SK-N-SH (cell line): Measurements from ENCODE around the gene ARMC6. TPM values are rescaled to one million over a fixed set of nuclear protein-coding genes. Genes with fewer than 3 reads are reported as not detected.

ENCODE experiments used
- CTCF ChIA-PET: fragments of 300-600, 350-600 bp; formaldehyde crosslinking; extraction: SDS; loops from one replicate; lab custom pipeline; 2021; lab: Yijun Ruan, JAX
- POLR2A ChIA-PET: fragments of 350-600 bp; sonication (Branson Sonifier 250); formaldehyde crosslinking; extraction: SDS; loops from one replicate; lab custom pipeline; 2020; ENCODE audit warnings: antibody characterized with exemption, inconsistent platforms; lab: Yijun Ruan, JAX
- DNase-seq: peaks from one replicate; pipeline ENCODE4 v3.0.0; 2012
- H2AFZ ChIP-seq: fragments of 200-600 bp; sonication (generic); 2 replicates; pipeline ENCODE4 v1.8.1; 2016; ENCODE audit warnings: antibody characterized with exemption, mild to moderate bottlenecking, low read depth
- H3F3A ChIP-seq: fragments of 200-600 bp; sonication (generic); replicated peaks from 2 replicates; pipeline ENCODE3; 2016; ENCODE audit warnings: antibody characterized with exemption, mild to moderate bottlenecking; ENCODE audit not compliant: insufficient read depth
- H3K27ac ChIP-seq, 2 experiments: fragments of 200-500 bp in 1 of 2; fragments of 200-600 bp in 1 of 2; sonication (Bioruptor generic) in 1 of 2; sonication (generic), shearing (Covaris generic) in 1 of 2; 2 replicates each; pipeline versions ENCODE4 v1.5.1 to v1.6.1; 2014 to 2016; ENCODE audit warnings: low read depth in 2 of 2, inconsistent platforms in 1 of 2, low read length in 1 of 2, mild to moderate bottlenecking in 1 of 2, mixed read lengths in 1 of 2
- H3K27me3 ChIP-seq: fragments of 200-600 bp; sonication (generic), shearing (Covaris generic); 2 replicates; pipeline ENCODE4 v1.6.1; 2016; ENCODE audit warnings: mixed run types; ENCODE audit not compliant: insufficient read depth
- H3K36me3 ChIP-seq, 2 experiments: fragments of 200-500 bp in 1 of 2; fragments of 200-600 bp in 1 of 2; sonication (Bioruptor generic) in 1 of 2; sonication (generic) in 1 of 2; replicated peaks in 1 of 2; 2 replicates each; pipeline versions ENCODE3 to v1.5.1; 2014 to 2016; ENCODE audit warnings: low read length in 1 of 2, mild to moderate bottlenecking in 1 of 2; ENCODE audit not compliant: insufficient read depth in 2 of 2, control insufficient read depth in 1 of 2
- H3K4me1 ChIP-seq, 2 experiments: fragments of 200-500 bp in 1 of 2; fragments of 200-600 bp in 1 of 2; sonication (Bioruptor generic) in 1 of 2; sonication (generic), shearing (Covaris generic) in 1 of 2; 2 replicates each; pipeline versions ENCODE4 v1.5.1 to v1.6.1; 2014 to 2016; ENCODE audit warnings: low read depth in 1 of 2, low read length in 1 of 2, mixed run types in 1 of 2; ENCODE audit not compliant: insufficient read depth in 2 of 2, control insufficient read depth in 1 of 2
- H3K4me2 ChIP-seq: fragments of 200-600 bp; sonication (generic), shearing (Covaris generic); 2 replicates; pipeline ENCODE4 v1.6.1; 2017; ENCODE audit warnings: mixed run types
- H3K4me3 ChIP-seq, 2 experiments: fragments of 200-500 bp in 1 of 2; fragments of 200-600 bp in 1 of 2; sonication (Bioruptor generic) in 1 of 2; sonication (generic), shearing (Covaris generic) in 1 of 2; 2 replicates each; pipeline versions ENCODE4 v1.5.1 to v1.8.1; 2014 to 2016; ENCODE audit warnings: low read depth in 2 of 2, inconsistent platforms in 1 of 2, low read length in 1 of 2, mild to moderate bottlenecking in 1 of 2, mixed read lengths in 1 of 2, moderate library complexity in 1 of 2
- H3K79me2 ChIP-seq: fragments of 200-600 bp; sonication (generic); 2 replicates; pipeline ENCODE4 v1.8.1; 2017; ENCODE audit warnings: mild to moderate bottlenecking; ENCODE audit not compliant: insufficient read depth
- H3K9ac ChIP-seq: fragments of 200-600 bp; sonication (generic); 2 replicates; pipeline ENCODE4 v1.6.1; 2017; ENCODE audit warnings: mixed run types
- H3K9me2 ChIP-seq: fragments of 200-600 bp; sonication (generic); 2 replicates; pipeline ENCODE4 v1.6.1; 2017; ENCODE audit warnings: mixed run types
- H3K9me3 ChIP-seq: fragments of 200-600 bp; sonication (generic); 2 replicates; pipeline ENCODE4 v1.6.1; 2017; ENCODE audit warnings: mixed run types, mild to moderate bottlenecking, moderate library complexity
- H4K20me1 ChIP-seq: fragments of 200-600 bp; sonication (generic); 2 replicates; pipeline ENCODE4 v1.6.1; 2017; ENCODE audit warnings: mild to moderate bottlenecking, mixed run types; ENCODE audit not compliant: insufficient read depth
- ELF1 ChIP-seq: IDR thresholded peaks from 2 replicates; pipeline ENCODE4 v1.4.0; 2012
- EP300 ChIP-seq, 2 experiments: IDR thresholded peaks; 2 replicates each; pipeline versions ENCODE4 v1.4.0 to v1.6.1; 2012; ENCODE audit warnings: borderline replicate concordance in 1 of 2, low read depth in 1 of 2, low read length in 1 of 2
- FOXJ3 ChIP-seq: sonication (generic); formaldehyde crosslinking; IDR thresholded peaks from 2 replicates; pipeline ENCODE4 v1.5.1; 2020; ENCODE audit warnings: mild to moderate bottlenecking, missing genetic modification reagents
- FOXM1 ChIP-seq: IDR thresholded peaks from 2 replicates; pipeline ENCODE4 v1.4.0; 2012; ENCODE audit warnings: low read depth, mild to moderate bottlenecking
- IRF3 ChIP-seq: fragments of 150-350 bp; IDR thresholded peaks from 2 replicates; pipeline ENCODE4 v1.6.1; 2016; ENCODE audit warnings: mild to moderate bottlenecking, low read depth, low read length
- JUND ChIP-seq: IDR thresholded peaks from 2 replicates; pipeline ENCODE4 v1.4.0; 2012
- MEF2A ChIP-seq: IDR thresholded peaks from 2 replicates; pipeline ENCODE4 v1.4.0; 2012; ENCODE audit warnings: low read depth, borderline replicate concordance
- MXI1 ChIP-seq: IDR thresholded peaks from 2 replicates; pipeline ENCODE4 v1.6.1; 2012; ENCODE audit warnings: mild to moderate bottlenecking, low read depth, low read length, improper control_type of control experiment
- NFIC ChIP-seq: IDR thresholded peaks from 2 replicates; pipeline ENCODE4 v1.4.0; 2012; ENCODE audit warnings: borderline replicate concordance
- PBX3 ChIP-seq: IDR thresholded peaks from 2 replicates; pipeline ENCODE4; 2012
- POLR2AphosphoS5 ChIP-seq: IDR thresholded peaks from 2 replicates; pipeline ENCODE4 v1.6.1; 2012; ENCODE audit warnings: low read depth, low read length
- RAD21 ChIP-seq: IDR thresholded peaks from 2 replicates; pipeline ENCODE4 v1.6.1; 2012; ENCODE audit warnings: mild to moderate bottlenecking, low read length
- REST ChIP-seq: IDR thresholded peaks from 2 replicates; pipeline ENCODE4 v1.6.1; 2012; ENCODE audit warnings: mild to moderate bottlenecking, low read depth, low read length, moderate library complexity
- RFX5 ChIP-seq: IDR thresholded peaks from 2 replicates; pipeline ENCODE4 v1.6.1; 2012; ENCODE audit warnings: mild to moderate bottlenecking, improper control_type of control experiment, low read length
- TAF1 ChIP-seq: IDR thresholded peaks from 2 replicates; pipeline ENCODE4 v1.6.1; 2012; ENCODE audit warnings: low read depth, mild to moderate bottlenecking, low read length, moderate library complexity, borderline replicate concordance
- TEAD4 ChIP-seq: IDR thresholded peaks from 2 replicates; pipeline ENCODE4 v1.4.0; 2012; ENCODE audit warnings: mild to moderate bottlenecking, borderline replicate concordance; ENCODE audit not compliant: insufficient read depth
- WGBS: methylation state at CpG from one replicate; pipeline ENCODE4 v1.1.6; 2017; ENCODE audit warnings: low lambda C conversion rate; 5-methylcytosine and 5-hydroxymethylcytosine counted together
- polyA plus RNA-seq, 3 experiments: library from polyadenylated mRNA; depleted of rRNA; stranded (reverse); fragments of >200 nt; gene quantifications; 2 replicates each; pipeline ENCODE4 v1.2.3, GENCODE V29; 2012
- TF ChIP-seq, protein P1 (sequence below): IDR thresholded peaks from 2 replicates; pipeline ENCODE4 v1.4.0; 2012; ENCODE audit warnings: low read depth, borderline replicate concordance
- TF ChIP-seq, protein P2 (sequence below): IDR thresholded peaks from 2 replicates; pipeline ENCODE4 v1.4.0; 2012; ENCODE audit warnings: low read depth
- TF ChIP-seq, protein P3 (sequence below): IDR thresholded peaks from 2 replicates; pipeline ENCODE4 v1.4.0; 2012; ENCODE audit warnings: low read depth, borderline replicate concordance

ARMC6 gene
- polyA plus RNA-seq, 1 of the 3 experiments (the other 2 are of a cell fraction) = 34.7 TPM

DNA sequence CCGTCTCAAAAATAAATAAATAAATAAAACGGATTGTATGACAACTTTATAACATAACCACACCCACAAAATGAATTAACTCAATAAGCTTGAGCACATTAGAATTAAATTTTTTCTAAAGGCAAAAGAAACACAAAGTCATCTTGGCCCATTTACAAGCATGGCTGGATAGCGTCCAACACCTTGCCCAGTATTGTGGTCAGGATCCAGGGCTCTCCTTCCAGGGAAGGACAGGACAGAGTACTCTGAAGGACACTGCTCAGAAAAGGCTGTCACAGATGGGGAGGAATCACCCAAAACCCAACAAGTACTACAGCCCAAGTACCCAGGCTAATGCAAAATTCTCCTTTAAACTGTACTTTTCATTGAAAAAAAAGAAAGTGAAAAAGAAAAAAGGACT lies 27.2 kb upstream of the ARMC6 start:
- Histone ChIP-seq H3K36me3 (peaks cover 61 to 83% of the 10 kb centered on the region in 2 experiments), H3K4me1 (no peaks in the 10 kb centered on the region), H3K4me2 (no peak overlapping the region), H3K9ac (no peak overlapping the region), H3K79me2 (peaks cover 19% of the 10 kb centered on the region), H3K27ac (no peak overlapping the region), H3K4me3 (no peak overlapping the region), H3F3A (no peaks in the 10 kb centered on the region), H3K9me2 (no peaks in the 10 kb centered on the region), H2AFZ (no peak overlapping the region), H3K9me3 (no peaks in the 10 kb centered on the region), H4K20me1 (peaks cover 9% of the 10 kb centered on the region; the same call in 1 of the 2 replicates), H3K27me3 (no peaks in the 10 kb centered on the region)
- ChIA-PET CTCF (no interaction called here), POLR2A (no interaction called here)
- no peak for TF ChIP-seq FOXJ3 (CRISPR knock-in tag)
- TF ChIP-seq EP300 (IDR thresholded peaks at IDR 0.05; ENCODE audit: borderline replicate concordance in 1 of 2, low read depth in 1 of 2, low read length in 1 of 2) = no peak
- no peak for TF ChIP-seq MEF2A
- TF ChIP-seq POLR2AphosphoS5 = no peak
- no peak for TF ChIP-seq JUND
- no peak for TF ChIP-seq TAF1
- no peak for TF ChIP-seq FOXM1
- TF ChIP-seq, protein P1, sequence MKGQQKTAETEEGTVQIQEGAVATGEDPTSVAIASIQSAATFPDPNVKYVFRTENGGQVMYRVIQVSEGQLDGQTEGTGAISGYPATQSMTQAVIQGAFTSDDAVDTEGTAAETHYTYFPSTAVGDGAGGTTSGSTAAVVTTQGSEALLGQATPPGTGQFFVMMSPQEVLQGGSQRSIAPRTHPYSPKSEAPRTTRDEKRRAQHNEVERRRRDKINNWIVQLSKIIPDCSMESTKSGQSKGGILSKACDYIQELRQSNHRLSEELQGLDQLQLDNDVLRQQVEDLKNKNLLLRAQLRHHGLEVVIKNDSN = no peak
- TF ChIP-seq, protein P2, sequence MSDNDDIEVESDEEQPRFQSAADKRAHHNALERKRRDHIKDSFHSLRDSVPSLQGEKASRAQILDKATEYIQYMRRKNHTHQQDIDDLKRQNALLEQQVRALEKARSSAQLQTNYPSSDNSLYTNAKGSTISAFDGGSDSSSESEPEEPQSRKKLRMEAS = no peak
- WGBS = 88% methylated on average over 3 of the region's 3 CpGs
- no peak for DNase-seq

- H3K27ac ChIP-seq = no peak overlapping the region
- no peaks in the 10 kb centered on the region for H3K27me3 ChIP-seq
- peaks cover 61 to 78% of the 10 kb centered on the region in 2 experiments for H3K36me3 ChIP-seq
- no peak overlapping the region for H3K4me2 ChIP-seq
- no peaks in the 10 kb centered on the region for H3K9me3 ChIP-seq
- no peaks in the 10 kb centered on the region for H3K4me1 ChIP-seq
- H2AFZ ChIP-seq = no peak overlapping the region
- H3F3A ChIP-seq = no peaks in the 10 kb centered on the region
- H3K4me3 ChIP-seq = no peak overlapping the region
- peaks cover 10% of the 10 kb centered on the region; the same call in 1 of the 2 replicates for H4K20me1 ChIP-seq
- H3K9me2 ChIP-seq = no peaks in the 10 kb centered on the region
- no peak overlapping the region for H3K9ac ChIP-seq
- no peak for DNase-seq
- peaks cover 32% of the 10 kb centered on the region; the same call in 1 of the 2 replicates for H3K79me2 ChIP-seq
- ChIA-PET CTCF (interaction anchor here (0.9 kb wide), 1 partner anchor 23 kb away, joined by 3 read pairs; no protein-coding TSS in a partner anchor), POLR2A (no interaction called here)
- WGBS = 96% methylated on average over 15 of the region's 18 CpGs
- TF ChIP-seq NFIC (no peak), MEF2A (no peak), TAF1 (no peak), IRF3 (no peak), REST (no peak), JUND (no peak), RFX5 (no peak), MXI1 (no peak), PBX3 (no peak), ELF1 (no peak), TEAD4 (no peak), RAD21 (no peak)
- TF ChIP-seq, protein P2 = no peak
- TF ChIP-seq, protein P3, sequence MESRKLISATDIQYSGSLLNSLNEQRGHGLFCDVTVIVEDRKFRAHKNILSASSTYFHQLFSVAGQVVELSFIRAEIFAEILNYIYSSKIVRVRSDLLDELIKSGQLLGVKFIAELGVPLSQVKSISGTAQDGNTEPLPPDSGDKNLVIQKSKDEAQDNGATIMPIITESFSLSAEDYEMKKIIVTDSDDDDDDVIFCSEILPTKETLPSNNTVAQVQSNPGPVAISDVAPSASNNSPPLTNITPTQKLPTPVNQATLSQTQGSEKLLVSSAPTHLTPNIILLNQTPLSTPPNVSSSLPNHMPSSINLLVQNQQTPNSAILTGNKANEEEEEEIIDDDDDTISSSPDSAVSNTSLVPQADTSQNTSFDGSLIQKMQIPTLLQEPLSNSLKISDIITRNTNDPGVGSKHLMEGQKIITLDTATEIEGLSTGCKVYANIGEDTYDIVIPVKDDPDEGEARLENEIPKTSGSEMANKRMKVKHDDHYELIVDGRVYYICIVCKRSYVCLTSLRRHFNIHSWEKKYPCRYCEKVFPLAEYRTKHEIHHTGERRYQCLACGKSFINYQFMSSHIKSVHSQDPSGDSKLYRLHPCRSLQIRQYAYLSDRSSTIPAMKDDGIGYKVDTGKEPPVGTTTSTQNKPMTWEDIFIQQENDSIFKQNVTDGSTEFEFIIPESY = no peak
These were observed 23.5 kb upstream of the ARMC6 start for GRCh38 chr19:19009951-19010350.
